Mesenteric fat pad (tissue), 1 donor: Measurements from ENCODE around the gene DNM2. TPM values are rescaled to one million over a fixed set of nuclear protein-coding genes. Genes with fewer than 3 reads are reported as not detected.
"Not testable (repeated sequence)": the region's sequence is repeated elsewhere in the genome, so short reads cannot be mapped to it uniquely, and the experiment has no call there.

Experiments
- DNase-seq: peaks from one replicate; pipeline ENCODE4 v3.0.0-alpha.2; 2020; ENCODE audit warnings: low spot score
- total RNA-seq: library from RNA; stranded (reverse); fragmentation: NEBNext Ultra II Directional; extraction: Animal tissue kit (Norgen Biotek cat#: 25700); gene quantifications from one replicate; pipeline ENCODE4 v1.2.1, GENCODE V29; 2021
- donor health status: DM: yes; HTN: yes; CAD: no.

The DNM2 gene
- total RNA-seq, 1 donor from 2014 or later, result 134 TPM

GRCh38 chr19:10858204-10858828 lies 140.4 kb downstream of the DNM2 start:
- no peak for DNase-seq

GRCh38 chr19:10861103-10861651 lies 143.3 kb downstream of the DNM2 start:
- DNase-seq, result no peak

GRCh38 chr19:10862561-10863106 lies 144.8 kb downstream of the DNM2 start:
- DNase-seq, result no peak

GRCh38 chr19:10863107-10863717 lies 145.3 kb downstream of the DNM2 start:
- no peak for DNase-seq

- peak; percentile 93 for DNase-seq
Observed at GRCh38 chr19:10864538-10864899, 146.6 kb downstream of the DNM2 start.

- DNase-seq, result no peak
Observed at GRCh38 chr19:10866495-10866894, 148.6 kb downstream of the DNM2 start.

GRCh38 chr19:10868872-10869547 lies 151.1 kb downstream of the DNM2 start:
- no peak for DNase-seq

GRCh38 chr19:10869872-10870311 lies 152.0 kb downstream of the DNM2 start:
- DNase-seq, result not testable (repeated sequence)

- no peak for DNase-seq
Observed at GRCh38 chr19:10870501-10870954, 152.6 kb downstream of the DNM2 start.

- DNase-seq, result peak; percentile 100
Observed at GRCh38 chr19:10870955-10871603, 153.2 kb downstream of the DNM2 start, which contains the start of gene CARM1. Gene CARM1 (plus strand): TSS chr19:10871553. CDS start chr19:10871703, 150 bp downstream.

GRCh38 chr19:10871711-10872545 lies 154.0 kb downstream of the DNM2 start:
- DNase-seq, result no peak

GRCh38 chr19:10872546-10873107 lies 154.7 kb downstream of the DNM2 start:
- no peak for DNase-seq

- DNase-seq, result no peak
Observed at GRCh38 chr19:10874024-10874423, 156.1 kb downstream of the DNM2 start.

- no peak for DNase-seq
Observed at GRCh38 chr19:10876459-10877240, 158.8 kb downstream of the DNM2 start.

GRCh38 chr19:10877608-10878007 lies 159.7 kb downstream of the DNM2 start:
- not testable (repeated sequence) for DNase-seq

GRCh38 chr19:10878253-10878652 lies 160.4 kb downstream of the DNM2 start:
- DNase-seq, result no peak
